Right lobe of liver (tissue), 6 donors: ENCODE measurements around the gene PFN3. TPM values are rescaled to one million over a fixed set of nuclear protein-coding genes. Genes with fewer than 3 reads are reported as not detected.

Experiments
- ATAC-seq, 4 donors: fragments of 200-7000 bp; cut with Tn5 transposase; one replicate each; pipeline ENCODE4 v1.9.1; 2020; ENCODE audit warnings: mild to moderate bottlenecking in 4 of 4, moderate library complexity in 4 of 4
- DNase-seq, 3 donors: peaks; one replicate each; pipeline ENCODE4 v3.0.0-alpha.2; 2020
- H3K27ac ChIP-seq, 3 donors: fragments of 200-600 bp; one replicate each; pipeline ENCODE4 v1.8.0; 2022
- H3K27me3 ChIP-seq, 2 donors: fragments of 200-600 bp; one replicate each; pipeline ENCODE4 v1.8.0; 2022
- H3K36me3 ChIP-seq, 4 donors: fragments of 200-600 bp; sonication (generic) in 1 of 4; one replicate each; pipeline versions ENCODE4 v1.5.1 to v1.8.0; 2017 to 2022; ENCODE audit warnings: control low read depth in 1 of 4
- H3K4me1 ChIP-seq, 4 donors: fragments of 200-600 bp; sonication (generic) in 1 of 4; one replicate each; pipeline versions ENCODE4 v1.5.1 to v1.8.0; 2017 to 2022; ENCODE audit warnings: control low read depth in 1 of 4
- H3K4me3 ChIP-seq, 3 donors: fragments of 200-600 bp; one replicate each; pipeline ENCODE4 v1.8.0; 2022
- H3K9me3 ChIP-seq, 4 donors: fragments of 200-600 bp; sonication (generic) in 1 of 4; one replicate each; pipeline versions ENCODE4 v1.5.1 to v1.8.0; 2017 to 2022; ENCODE audit warnings: control low read depth in 1 of 4
- CTCF ChIP-seq, 4 donors: fragments of 200-600 bp in 3 of 4; fragments of 450-650 bp in 1 of 4; IDR thresholded peaks; one replicate each; pipeline versions ENCODE4 v1.5.1 to v1.8.0; 2016 to 2022; ENCODE audit warnings: antibody characterized with exemption in 4 of 4, mild to moderate bottlenecking in 2 of 4
- POLR2A ChIP-seq: fragments of 450-650 bp; IDR thresholded peaks from one replicate; pipeline ENCODE4 v1.6.1; 2017; ENCODE audit warnings: antibody characterized with exemption, mild to moderate bottlenecking
- WGBS: methylation state at CpG from one replicate; pipeline ENCODE4 v1.1.6; 2018; ENCODE audit warnings: low coverage, low lambda C conversion rate; ENCODE audit not compliant: insufficient coverage; ENCODE audit errors: missing lambda C conversion rate; 5-methylcytosine and 5-hydroxymethylcytosine counted together
- intact Hi-C, 2 donors: fragments of 100-400 bp; cut with DNase I; formaldehyde crosslinking; loops; one replicate each; pipeline versions ENCODE4 v1.11.2 to v1.14.1; 2022
- total RNA-seq, 6 experiments: library from RNA; depleted of rRNA in 2 of 6; stranded (reverse); fragments of >200 nt in 2 of 6; fragmentation: NEBNext Ultra II Directional in 3 of 6; extraction: Animal tissue kit (Norgen Biotek cat#: 25700) in 3 of 6; gene quantifications; one replicate each; pipeline versions ENCODE4 v1.1.0 to v1.2.4, GENCODE V29; 2016 to 2023
- donor health status: DM: no; HTN: yes; CAD: no.
- donor health status: DM: no; HTN: no; CAD: no.
- donor health status: DM: no; HTN: no; CAD: no.
- donor health status: DM: no; HTN: yes; CAD: no.
- donor health status: DM: no; HTN: yes; CAD: no.

Gene PFN3
- total RNA-seq, 6 experiments from 2014 or later, result not detected

- TF ChIP-seq POLR2A (no peak), CTCF (IDR thresholded peaks at IDR 0.05) (no peak)
- no CpG with 5 or more reads among the region's 8 CpGs for WGBS
- DNase-seq, result no peak
- Histone ChIP-seq H3K27me3 (no peaks in the 10 kb centered on the region), H3K4me1 (peaks cover 0 to 9% (median 0%) of the 10 kb centered on the region in 4 donors), H3K27ac (no peak overlapping the region), H3K4me3 (no peak overlapping the region), H3K9me3 (no peaks in the 10 kb centered on the region), H3K36me3 (no peaks in the 10 kb centered on the region)
- ATAC-seq, result no peak
- intact Hi-C loops, result loop anchor here in 1 of 2 donors (5.0 kb wide), 1 partner anchor 56 kb away; no protein-coding TSS in a partner anchor
Observed at GRCh38 chr5:177396078-177396477, 4.4 kb downstream of the PFN3 start.

- no peak overlapping the region for H3K4me3 ChIP-seq
- no peaks in the 10 kb centered on the region for H3K27me3 ChIP-seq
- no peak for TF ChIP-seq POLR2A
- no peaks in the 10 kb centered on the region for H3K9me3 ChIP-seq
- H3K27ac ChIP-seq, result no peak overlapping the region
- 53% methylated on average over 3 of the region's 5 CpGs for WGBS
- H3K4me1 ChIP-seq, result no peaks in the 10 kb centered on the region
- ATAC-seq (no peak), DNase-seq (no peak)
- H3K36me3 ChIP-seq, result no peaks in the 10 kb centered on the region
- intact Hi-C loops, result loop anchor here in 1 of 2 donors (5.0 kb wide), 2 partner anchors 58 to 108 kb away; no protein-coding TSS in a partner anchor
Observed at GRCh38 chr5:177393990-177394389, 6.5 kb downstream of the PFN3 start.

- intact Hi-C loops, result loop anchor here in 1 of 2 donors (5.0 kb wide), 2 partner anchors 59 to 109 kb away; no protein-coding TSS in a partner anchor
- Histone ChIP-seq H3K27me3 (no peaks in the 10 kb centered on the region), H3K4me1 (no peaks in the 10 kb centered on the region), H3K9me3 (no peaks in the 10 kb centered on the region), H3K36me3 (no peaks in the 10 kb centered on the region), H3K27ac (no peak overlapping the region), H3K4me3 (no peak overlapping the region)
- 100% methylated on average over 1 of the region's 1 CpG for WGBS
- no peak for TF ChIP-seq CTCF (IDR thresholded peaks at IDR 0.05)
- no peak for DNase-seq
- ATAC-seq, result no peak
Observed at GRCh38 chr5:177393206-177393765, 7.2 kb downstream of the PFN3 start.

- ATAC-seq (no peak), DNase-seq (no peak)
- no peaks in the 10 kb centered on the region for H3K27me3 ChIP-seq
- intact Hi-C loops, result loop anchor here in 1 of 2 donors (5.0 kb wide), 2 partner anchors 60 to 110 kb away; no protein-coding TSS in a partner anchor
- H3K36me3 ChIP-seq, result no peaks in the 10 kb centered on the region
- H3K4me1 ChIP-seq, result no peaks in the 10 kb centered on the region
- no peak overlapping the region for H3K27ac ChIP-seq
- TF ChIP-seq CTCF (IDR thresholded peaks at IDR 0.05), result no peak
- TF ChIP-seq POLR2A, result no peak
- no peak overlapping the region for H3K4me3 ChIP-seq
- no peaks in the 10 kb centered on the region for H3K9me3 ChIP-seq
- 63% methylated on average over 3 of the region's 5 CpGs for WGBS
Observed at GRCh38 chr5:177392765-177393164, 7.7 kb downstream of the PFN3 start.
